ENCODE data around the gene MGAM2.

MGAM2 gene

DNA sequence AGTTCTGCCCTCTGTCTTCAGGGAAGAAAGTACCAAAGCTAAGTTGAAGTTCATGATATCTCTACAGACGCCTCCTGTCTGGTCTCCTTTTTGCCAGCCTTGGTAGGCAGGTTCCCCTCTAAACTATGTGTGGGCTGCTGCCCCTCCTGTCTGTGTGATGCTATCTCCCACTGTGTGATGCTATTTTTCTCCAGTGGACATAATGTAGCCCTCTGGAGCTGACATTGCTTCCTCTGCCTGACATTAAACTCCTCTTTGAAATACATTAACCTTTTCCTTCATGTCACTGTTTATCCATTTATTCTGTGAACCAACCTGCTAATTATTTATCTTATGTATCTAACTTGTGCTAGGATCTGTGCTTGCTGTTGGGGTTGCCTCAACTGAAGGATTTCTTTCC is 146.4 kb downstream of the MGAM2 start, which contains the start of gene PRSS58:
PRSS58 (minus strand) TSS at position 101 of the 400 bp plus-strand sequence. CDS start 351 bp downstream, outside the sequence.
- TF ChIP-seq, protein P1, sequence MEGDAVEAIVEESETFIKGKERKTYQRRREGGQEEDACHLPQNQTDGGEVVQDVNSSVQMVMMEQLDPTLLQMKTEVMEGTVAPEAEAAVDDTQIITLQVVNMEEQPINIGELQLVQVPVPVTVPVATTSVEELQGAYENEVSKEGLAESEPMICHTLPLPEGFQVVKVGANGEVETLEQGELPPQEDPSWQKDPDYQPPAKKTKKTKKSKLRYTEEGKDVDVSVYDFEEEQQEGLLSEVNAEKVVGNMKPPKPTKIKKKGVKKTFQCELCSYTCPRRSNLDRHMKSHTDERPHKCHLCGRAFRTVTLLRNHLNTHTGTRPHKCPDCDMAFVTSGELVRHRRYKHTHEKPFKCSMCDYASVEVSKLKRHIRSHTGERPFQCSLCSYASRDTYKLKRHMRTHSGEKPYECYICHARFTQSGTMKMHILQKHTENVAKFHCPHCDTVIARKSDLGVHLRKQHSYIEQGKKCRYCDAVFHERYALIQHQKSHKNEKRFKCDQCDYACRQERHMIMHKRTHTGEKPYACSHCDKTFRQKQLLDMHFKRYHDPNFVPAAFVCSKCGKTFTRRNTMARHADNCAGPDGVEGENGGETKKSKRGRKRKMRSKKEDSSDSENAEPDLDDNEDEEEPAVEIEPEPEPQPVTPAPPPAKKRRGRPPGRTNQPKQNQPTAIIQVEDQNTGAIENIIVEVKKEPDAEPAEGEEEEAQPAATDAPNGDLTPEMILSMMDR (IDR thresholded peaks at IDR 0.05), result no peak
- Mint-ChIP-seq H3K4me1 (no peaks in the 10 kb centered on the region), H3K4me3 (no peak within 1 kb of the TSS), H3K27ac (no peak within 1 kb of the TSS), H3K9me3 (peaks cover 22% of the 10 kb centered on the region), H3K36me3 (ENCODE audit: low read depth) (no peaks in the 10 kb centered on the region), H3K27me3 (ENCODE audit: low read depth, poor library complexity) (peaks cover 17% of the 10 kb centered on the region)
- no peak for DNase-seq

DNA sequence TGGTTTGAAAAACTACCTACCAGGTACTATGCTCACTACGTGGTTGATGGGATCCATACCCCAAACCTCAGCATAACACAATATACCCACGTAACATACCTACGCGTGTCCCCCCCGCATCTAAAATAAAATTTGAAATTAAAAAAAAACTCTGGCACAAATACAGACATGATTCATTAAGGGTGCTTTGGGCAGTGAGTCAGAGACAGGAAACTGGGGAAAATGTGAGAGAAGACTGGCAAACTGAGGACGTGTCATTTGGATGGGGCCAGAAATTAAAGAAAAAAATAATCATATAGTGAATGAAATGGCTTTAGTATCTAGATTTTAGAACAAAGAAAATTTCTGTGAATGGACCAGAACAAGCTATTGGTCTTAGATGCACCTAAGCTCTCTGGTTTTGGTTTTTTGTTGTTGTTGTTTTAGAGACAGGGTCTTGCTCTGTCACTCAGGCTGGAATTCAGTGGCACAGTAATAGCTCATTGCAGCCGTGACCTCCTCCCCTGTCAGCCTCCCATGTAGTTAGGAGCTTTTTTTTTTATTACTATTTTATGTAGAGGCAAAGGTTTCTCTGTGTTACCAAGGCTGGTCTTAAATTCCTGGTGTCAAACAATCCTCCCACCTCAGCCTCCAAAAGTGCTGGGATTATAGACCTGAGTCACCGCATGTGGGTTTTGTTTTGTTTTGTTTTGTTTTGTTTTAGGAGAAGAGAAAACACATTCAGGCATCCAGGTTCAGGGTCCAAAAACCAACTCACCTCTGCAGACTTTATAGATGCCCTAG is 152.3 kb downstream of the MGAM2 start:
- Mint-ChIP-seq H3K4me1 (no peaks in the 10 kb centered on the region), H3K36me3 (ENCODE audit: low read depth) (no peaks in the 10 kb centered on the region), H3K27me3 (ENCODE audit: low read depth, poor library complexity) (peaks cover 12% of the 10 kb centered on the region), H3K4me3 (no peak overlapping the region), H3K27ac (no peak overlapping the region), H3K9me3 (peaks cover 15% of the 10 kb centered on the region)
- TF ChIP-seq, protein P1 (IDR thresholded peaks at IDR 0.05), result no peak
- DNase-seq, result no peak
